CD4-positive, CD25-positive, alpha-beta regulatory T cell (primary cell): ENCODE results near the gene RANBP17. TPM values are rescaled to one million over a fixed set of nuclear protein-coding genes. Genes with fewer than 3 reads are reported as not detected.
"Not testable (repeated sequence)": the region's sequence is repeated elsewhere in the genome, so short reads cannot be mapped to it uniquely, and the experiment has no call there.

ENCODE experiments used
- ATAC-seq, 2 donors: fragments of 150-1000 bp; cut with Tn5 transposase; one replicate each; pipeline ENCODE4 v1.10.0; 2021; ENCODE audit warnings: low read depth in 2 of 2, moderate number of reproducible peaks in 2 of 2, moderate library complexity in 1 of 2
- DNase-seq, 3 donors: peaks; one replicate each; pipeline versions ENCODE4 v3.0.0 to v3.0.0-alpha.2; 2012 to 2022; ENCODE audit warnings: mixed read lengths in 1 of 3
- H3K27ac ChIP-seq: one replicate; pipeline ENCODE4 v1.7.0; 2013; ENCODE audit warnings: mild to moderate bottlenecking, low read length; ENCODE audit not compliant: insufficient read depth, poor library complexity, severe bottlenecking
- H3K27me3 ChIP-seq: one replicate; pipeline ENCODE4 v1.7.0; 2013; ENCODE audit warnings: low read length; ENCODE audit not compliant: control insufficient read depth, insufficient read depth
- H3K36me3 ChIP-seq: one replicate; pipeline ENCODE4 v1.7.0; 2013; ENCODE audit warnings: mild to moderate bottlenecking, low read length, moderate library complexity; ENCODE audit not compliant: control insufficient read depth, insufficient read depth
- H3K4me1 ChIP-seq: 2 replicates; pipeline ENCODE4 v1.7.0; 2013; ENCODE audit warnings: mild to moderate bottlenecking, low read length; ENCODE audit not compliant: insufficient read depth, control insufficient read depth, poor library complexity, severe bottlenecking
- H3K4me3 ChIP-seq: one replicate; pipeline ENCODE4 v1.7.0; 2013; ENCODE audit warnings: low read depth, mild to moderate bottlenecking, low read length, moderate library complexity
- H3K9me3 ChIP-seq, 2 experiments: 1 replicate in 1 of 2; 2 replicates in 1 of 2; pipeline ENCODE4 v1.7.0; 2013; ENCODE audit warnings: low read length in 2 of 2, mild to moderate bottlenecking in 1 of 2, moderate library complexity in 1 of 2; ENCODE audit not compliant: control insufficient read depth in 2 of 2
- H3K27ac Mint-ChIP-seq, 3 donors: one replicate each; pipeline ENCODE4 v1.8.0; 2020 to 2022; ENCODE audit warnings: mild to moderate bottlenecking in 3 of 3, mixed read lengths in 3 of 3, moderate library complexity in 2 of 3
- H3K27me3 Mint-ChIP-seq: one replicate; pipeline ENCODE4 v1.8.0; 2022; ENCODE audit warnings: mild to moderate bottlenecking, mixed read lengths
- H3K36me3 Mint-ChIP-seq: one replicate; pipeline ENCODE4 v1.8.0; 2020; ENCODE audit warnings: mixed read lengths
- H3K4me1 Mint-ChIP-seq, 4 donors: one replicate each; pipeline ENCODE4 v1.8.0; 2020 to 2022; ENCODE audit warnings: mixed read lengths in 4 of 4, mild to moderate bottlenecking in 1 of 4
- H3K4me3 Mint-ChIP-seq, 4 donors: one replicate each; pipeline ENCODE4 v1.8.0; 2020 to 2022; ENCODE audit warnings: mild to moderate bottlenecking in 4 of 4, mixed read lengths in 4 of 4, moderate library complexity in 3 of 4
- H3K9me3 Mint-ChIP-seq, 7 donors: one replicate each; pipeline ENCODE4 v1.8.0; 2020 to 2022; ENCODE audit warnings: mixed read lengths in 7 of 7, mild to moderate bottlenecking in 3 of 7, moderate library complexity in 2 of 7
- polyA plus RNA-seq, 4 donors: library from polyadenylated mRNA; unstranded; fragments of 300-500 nt; fragmentation: Illumina TruSeq; gene quantifications; one replicate each; pipeline ENCODE4 v1.2.3, GENCODE V29; 2021
- total RNA-seq: library from RNA; stranded (reverse); gene quantifications from one replicate; pipeline ENCODE4 v1.2.3, GENCODE V29; 2022

Gene RANBP17
- total and polyA plus RNA-seq, 5 donors from 2014 or later, result not detected

GRCh38 chr5:171178190-171178589, 316.4 kb downstream of the RANBP17 start:
- H3K4me1 Mint-ChIP-seq, H3K27ac Mint-ChIP-seq, H3K9me3 ChIP-seq, H3K4me3 ChIP-seq, H3K27me3 Mint-ChIP-seq, H3K4me3 Mint-ChIP-seq, H3K36me3 ChIP-seq, H3K4me1 ChIP-seq, ATAC-seq, H3K27me3 ChIP-seq, H3K9me3 Mint-ChIP-seq, H3K27ac ChIP-seq, DNase-seq, H3K36me3 Mint-ChIP-seq: not testable (repeated sequence)

- Histone ChIP-seq H3K9me3 (no peaks in the 10 kb centered on the region), H3K27me3 (no peaks in the 10 kb centered on the region), H3K27ac (no peak overlapping the region), H3K4me3 (no peak overlapping the region), H3K36me3 (no peaks in the 10 kb centered on the region), H3K4me1 (no peaks in the 10 kb centered on the region)
- no peak overlapping the region for H3K4me3 Mint-ChIP-seq
- H3K4me1 Mint-ChIP-seq, result no peaks in the 10 kb centered on the region
- ATAC-seq, result no peak
- peaks cover 0 to 2% (median 0%) of the 10 kb centered on the region in 7 donors for H3K9me3 Mint-ChIP-seq
- no peak overlapping the region for H3K27ac Mint-ChIP-seq
- no peaks in the 10 kb centered on the region for H3K36me3 Mint-ChIP-seq
- no peak for DNase-seq
- peaks cover 6% of the 10 kb centered on the region for H3K27me3 Mint-ChIP-seq
Observed at GRCh38 chr5:171188016-171188415, 326.2 kb downstream of the RANBP17 start.

- no peaks in the 10 kb centered on the region for H3K36me3 Mint-ChIP-seq
- peaks cover under 1% of the 10 kb centered on the region for H3K27me3 Mint-ChIP-seq
- Histone ChIP-seq H3K27me3 (no peaks in the 10 kb centered on the region), H3K4me3 (no peak overlapping the region), H3K27ac (no peak overlapping the region), H3K4me1 (no peaks in the 10 kb centered on the region), H3K9me3 (no peaks in the 10 kb centered on the region), H3K36me3 (no peaks in the 10 kb centered on the region)
- peaks cover 0 to 3% (median 0%) of the 10 kb centered on the region in 7 donors for H3K9me3 Mint-ChIP-seq
- no peak overlapping the region for H3K27ac Mint-ChIP-seq
- ATAC-seq (no peak), DNase-seq (no peak)
- no peak overlapping the region for H3K4me3 Mint-ChIP-seq
- no peaks in the 10 kb centered on the region for H3K4me1 Mint-ChIP-seq
Observed at GRCh38 chr5:171189442-171189841, 327.6 kb downstream of the RANBP17 start.

GRCh38 chr5:171192111-171192510, 330.3 kb downstream of the RANBP17 start:
- Histone ChIP-seq H3K4me1 (no peaks in the 10 kb centered on the region), H3K27me3 (peaks cover 3% of the 10 kb centered on the region), H3K27ac (no peak overlapping the region), H3K36me3 (no peaks in the 10 kb centered on the region), H3K4me3 (no peak overlapping the region), H3K9me3 (no peaks in the 10 kb centered on the region)
- Mint-ChIP-seq H3K4me3 (no peak overlapping the region), H3K9me3 (peaks cover 0 to 3% (median 0%) of the 10 kb centered on the region in 7 donors), H3K27ac (no peak overlapping the region), H3K36me3 (no peaks in the 10 kb centered on the region), H3K27me3 (no peaks in the 10 kb centered on the region), H3K4me1 (no peaks in the 10 kb centered on the region)
- ATAC-seq, result no peak
- DNase-seq, result no peak

- peaks cover 10% of the 10 kb centered on the region for H3K27me3 ChIP-seq
- H3K4me3 Mint-ChIP-seq, result no peak overlapping the region
- H3K9me3 Mint-ChIP-seq, result peaks cover 0 to 2% (median 0%) of the 10 kb centered on the region in 7 donors
- H3K4me3 ChIP-seq, result no peak overlapping the region
- no peak overlapping the region for H3K27ac Mint-ChIP-seq
- H3K36me3 ChIP-seq, result no peaks in the 10 kb centered on the region
- H3K36me3 Mint-ChIP-seq, result no peaks in the 10 kb centered on the region
- peaks cover 21% of the 10 kb centered on the region for H3K27me3 Mint-ChIP-seq
- no peaks in the 10 kb centered on the region for H3K4me1 ChIP-seq
- ATAC-seq, result no peak
- no peak for DNase-seq
- H3K27ac ChIP-seq, result no peak overlapping the region
- H3K4me1 Mint-ChIP-seq, result no peaks in the 10 kb centered on the region
- no peaks in the 10 kb centered on the region for H3K9me3 ChIP-seq
Observed at GRCh38 chr5:171201310-171201709, 339.5 kb downstream of the RANBP17 start.

- Mint-ChIP-seq H3K9me3 (peaks cover 0 to 2% (median 0%) of the 10 kb centered on the region in 7 donors), H3K4me3 (no peak overlapping the region), H3K27ac (no peak overlapping the region), H3K4me1 (no peaks in the 10 kb centered on the region), H3K27me3 (peaks cover 20% of the 10 kb centered on the region), H3K36me3 (no peaks in the 10 kb centered on the region)
- Histone ChIP-seq H3K4me1 (no peaks in the 10 kb centered on the region), H3K27ac (no peak overlapping the region), H3K4me3 (no peak overlapping the region), H3K36me3 (no peaks in the 10 kb centered on the region), H3K27me3 (peaks cover 12% of the 10 kb centered on the region), H3K9me3 (no peaks in the 10 kb centered on the region)
- ATAC-seq (no peak), DNase-seq (no peak)
Observed at GRCh38 chr5:171205375-171205774, 343.6 kb downstream of the RANBP17 start.

DNA sequence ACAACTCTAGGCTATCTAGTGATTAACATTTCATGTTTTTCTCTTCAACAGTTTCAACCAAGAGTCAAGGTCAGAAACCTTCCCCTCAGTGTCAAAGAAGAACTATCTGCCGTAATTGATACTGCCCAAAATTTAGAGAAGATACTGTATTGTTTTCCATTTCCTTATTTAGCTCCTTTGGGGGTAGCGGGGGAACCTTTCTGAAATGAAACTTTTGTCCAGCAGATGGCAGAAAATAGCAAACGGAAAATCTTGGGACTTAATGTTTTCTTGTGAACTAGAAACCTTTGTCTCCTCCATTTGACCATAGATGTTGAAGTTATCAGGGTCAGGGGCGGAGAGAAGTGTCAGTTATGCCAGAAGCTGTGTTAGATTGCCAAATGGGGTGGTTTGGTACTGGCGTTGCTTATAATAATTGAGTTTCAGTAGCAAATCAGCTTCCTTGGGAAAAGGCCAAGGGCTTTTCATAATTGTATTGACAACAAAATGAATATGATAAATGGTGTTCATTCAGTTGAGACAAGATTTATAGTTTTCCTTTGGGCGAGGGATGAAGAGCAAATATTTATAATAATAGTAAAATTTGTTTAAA, 345.5 kb downstream of the RANBP17 start:
- H3K4me1 Mint-ChIP-seq, result no peaks in the 10 kb centered on the region
- no peak overlapping the region for H3K4me3 Mint-ChIP-seq
- Histone ChIP-seq H3K36me3 (no peaks in the 10 kb centered on the region), H3K4me3 (no peak overlapping the region), H3K27me3 (peaks cover 9% of the 10 kb centered on the region), H3K4me1 (no peaks in the 10 kb centered on the region), H3K27ac (no peak overlapping the region), H3K9me3 (no peaks in the 10 kb centered on the region)
- H3K27me3 Mint-ChIP-seq, result peaks cover 16% of the 10 kb centered on the region
- peak in 2 of 3 donors; percentile 9 to 37 for DNase-seq
- ATAC-seq, result no peak
- peaks cover 0 to 2% (median 0%) of the 10 kb centered on the region in 7 donors for H3K9me3 Mint-ChIP-seq
- H3K36me3 Mint-ChIP-seq, result no peaks in the 10 kb centered on the region
- no peak overlapping the region for H3K27ac Mint-ChIP-seq

DNA sequence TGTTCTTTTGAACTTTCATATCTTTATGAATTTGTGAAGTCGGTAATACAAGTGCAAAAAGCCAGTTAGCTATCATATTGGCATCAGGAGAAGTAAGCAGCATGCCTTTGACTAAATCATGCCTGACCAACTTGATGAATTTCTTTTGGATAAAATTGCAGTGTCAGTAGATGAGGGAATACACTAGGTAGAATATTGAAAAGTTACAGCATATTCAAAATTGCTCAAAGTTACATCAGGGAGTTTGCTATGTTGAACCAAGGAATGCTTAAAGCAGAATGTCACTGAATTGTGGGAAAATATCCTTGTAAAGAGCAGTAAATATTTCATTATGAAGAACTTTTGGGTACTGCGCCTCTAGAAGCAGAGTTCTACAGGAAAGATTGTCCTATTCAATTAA, 360.1 kb downstream of the RANBP17 start:
- peaks cover 0 to 1% (median 0%) of the 10 kb centered on the region in 7 donors for H3K9me3 Mint-ChIP-seq
- H3K27ac Mint-ChIP-seq, result no peak overlapping the region
- no peak overlapping the region for H3K4me3 Mint-ChIP-seq
- H3K4me1 ChIP-seq, result no peaks in the 10 kb centered on the region
- H3K36me3 Mint-ChIP-seq, result no peaks in the 10 kb centered on the region
- no peaks in the 10 kb centered on the region for H3K4me1 Mint-ChIP-seq
- H3K27ac ChIP-seq, result no peak overlapping the region
- DNase-seq (no peak), ATAC-seq (no peak)
- H3K4me3 ChIP-seq, result no peak overlapping the region
- H3K9me3 ChIP-seq, result no peaks in the 10 kb centered on the region
- H3K27me3 Mint-ChIP-seq, result peaks cover 14% of the 10 kb centered on the region
- no peaks in the 10 kb centered on the region for H3K36me3 ChIP-seq
- no peaks in the 10 kb centered on the region for H3K27me3 ChIP-seq
